Skeletal muscle tissue (tissue), 4 donors: Measurements from ENCODE around the gene AKTIP. TPM values are rescaled to one million over a fixed set of nuclear protein-coding genes. Genes with fewer than 3 reads are reported as not detected.
"Not testable (repeated sequence)": the region's sequence is repeated elsewhere in the genome, so short reads cannot be mapped to it uniquely, and the experiment has no call there.

Experiments used
- H3K27ac ChIP-seq: one replicate; pipeline ENCODE4 v1.7.0; 2013; ENCODE audit warnings: mild to moderate bottlenecking, low read depth, low read length, inconsistent platforms
- H3K27me3 ChIP-seq, 3 donors: one replicate each; pipeline ENCODE4 v1.7.0; 2013; ENCODE audit warnings: low read length in 3 of 3; ENCODE audit not compliant: control insufficient read depth in 3 of 3, insufficient read depth in 3 of 3
- H3K36me3 ChIP-seq, 3 donors: one replicate each; pipeline ENCODE4 v1.7.0; 2013; ENCODE audit warnings: low read length in 3 of 3; ENCODE audit not compliant: control insufficient read depth in 3 of 3, insufficient read depth in 3 of 3
- H3K4me1 ChIP-seq, 3 donors: one replicate each; pipeline ENCODE4 v1.7.0; 2013; ENCODE audit warnings: low read length in 3 of 3, mild to moderate bottlenecking in 3 of 3; ENCODE audit not compliant: control insufficient read depth in 3 of 3, insufficient read depth in 3 of 3
- H3K4me3 ChIP-seq, 3 donors: one replicate each; pipeline ENCODE4 v1.7.0; 2013; ENCODE audit warnings: low read length in 3 of 3
- H3K9ac ChIP-seq, 3 donors: one replicate each; pipeline ENCODE4 v1.7.0; 2013; ENCODE audit warnings: low read length in 3 of 3, mild to moderate bottlenecking in 3 of 3, moderate library complexity in 2 of 3, low read depth in 1 of 3
- H3K9me3 ChIP-seq, 3 donors: one replicate each; pipeline ENCODE4 v1.7.0; 2013; ENCODE audit warnings: low read length in 3 of 3; ENCODE audit not compliant: control insufficient read depth in 3 of 3
- total RNA-seq: library from RNA; depleted of rRNA; stranded (reverse); fragments of >200 nt; gene quantifications from one replicate; pipeline ENCODE4 v1.2.3, GENCODE V29; 2014
- donor health status: Osteomylitis.

The AKTIP gene
- total RNA-seq, 1 donor from 2014 or later: 38.6 TPM

DNA sequence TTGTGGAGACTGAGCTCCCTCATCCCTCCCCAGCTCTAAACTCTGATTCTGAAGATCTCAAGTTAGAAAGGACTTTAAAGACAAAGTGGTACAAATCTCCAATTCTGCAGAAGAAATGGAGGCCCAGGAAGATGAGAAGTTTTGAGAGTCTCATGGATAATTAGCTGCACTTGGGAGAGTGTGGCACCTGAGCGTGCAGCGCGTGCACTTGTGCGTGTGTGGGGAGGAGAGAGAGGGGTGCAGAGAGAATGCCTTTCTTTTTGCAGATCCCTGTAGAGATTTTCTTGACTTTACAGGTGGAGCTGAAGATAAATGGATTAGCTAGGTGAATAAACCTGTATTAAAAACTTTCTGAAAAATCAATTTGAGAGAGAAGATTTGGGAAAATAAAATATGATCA, 14.8 kb upstream of the AKTIP start:
- H3K4me1 ChIP-seq: peaks cover 2 to 5% (median 5%) of the 10 kb centered on the region in 3 donors
- no peaks in the 10 kb centered on the region for H3K36me3 ChIP-seq
- no peaks in the 10 kb centered on the region for H3K27me3 ChIP-seq
- H3K9me3 ChIP-seq: no peaks in the 10 kb centered on the region
- H3K9ac ChIP-seq: no peak overlapping the region
- H3K4me3 ChIP-seq: no peak overlapping the region
- peak overlapping the region; percentile 46 for H3K27ac ChIP-seq

DNA sequence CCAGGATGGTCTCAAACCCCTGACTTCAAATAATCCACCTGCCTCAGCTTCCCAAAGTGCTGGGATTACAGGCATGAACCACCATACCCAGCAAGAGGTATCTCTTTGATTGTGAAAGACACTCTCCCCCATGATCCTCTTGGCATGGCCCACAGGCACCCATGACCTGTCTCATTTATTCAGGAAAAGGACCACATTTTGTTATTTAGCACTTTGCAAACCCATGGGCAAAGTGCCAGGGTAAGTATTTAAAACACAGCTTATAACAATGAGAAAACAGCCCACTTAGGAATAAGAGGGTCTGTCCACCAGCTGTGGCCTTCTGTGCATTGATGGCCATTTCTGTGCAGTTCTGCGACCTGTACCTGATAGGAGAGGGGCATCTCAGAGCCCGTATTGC, 12.8 kb upstream of the AKTIP start:
- no peaks in the 10 kb centered on the region for H3K27me3 ChIP-seq
- no peak overlapping the region for H3K4me3 ChIP-seq
- H3K36me3 ChIP-seq: no peaks in the 10 kb centered on the region
- peak overlapping the region; percentile 30 for H3K27ac ChIP-seq
- no peaks in the 10 kb centered on the region for H3K9me3 ChIP-seq
- peaks cover 5 to 8% (median 7%) of the 10 kb centered on the region in 3 donors for H3K4me1 ChIP-seq
- H3K9ac ChIP-seq: no peak overlapping the region

GRCh38 chr16:53515259-53515658, 12.2 kb upstream of the AKTIP start:
- H3K9me3 ChIP-seq: no peaks in the 10 kb centered on the region
- H3K27ac ChIP-seq: peak overlapping the region; percentile 30
- no peaks in the 10 kb centered on the region for H3K36me3 ChIP-seq
- H3K4me1 ChIP-seq: peaks cover 7 to 12% (median 9%) of the 10 kb centered on the region in 3 donors
- no peaks in the 10 kb centered on the region for H3K27me3 ChIP-seq
- no peak overlapping the region for H3K4me3 ChIP-seq
- H3K9ac ChIP-seq: no peak overlapping the region

DNA sequence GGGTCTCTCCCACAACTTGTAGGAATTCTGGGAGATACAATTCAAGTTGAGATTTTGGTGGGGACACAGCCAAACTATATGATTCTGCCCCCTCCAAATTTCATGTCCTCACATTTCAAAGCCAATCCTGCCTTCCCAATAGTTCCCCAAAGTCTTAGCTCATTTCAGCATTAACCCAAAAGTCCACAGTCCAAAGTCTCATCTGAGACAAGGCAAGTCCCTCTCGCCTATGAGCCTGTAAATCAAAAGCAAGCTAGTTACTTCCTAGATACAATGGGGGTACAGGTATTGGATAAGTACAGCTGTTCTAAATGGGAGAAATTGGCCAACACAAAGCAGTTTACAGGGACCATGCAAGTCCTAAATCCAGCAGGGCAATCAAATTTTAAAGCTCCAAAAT, 9.8 kb upstream of the AKTIP start:
- H3K4me3 ChIP-seq, H3K9me3 ChIP-seq, H3K9ac ChIP-seq, H3K36me3 ChIP-seq, H3K27ac ChIP-seq, H3K27me3 ChIP-seq: not testable (repeated sequence)
- H3K4me1 ChIP-seq: peaks cover 8 to 18% (median 11%) of the 10 kb centered on the region in 3 donors

GRCh38 chr16:53511403-53512280, 8.6 kb upstream of the AKTIP start:
- no peak overlapping the region for H3K9ac ChIP-seq
- no peaks in the 10 kb centered on the region for H3K9me3 ChIP-seq
- H3K4me1 ChIP-seq: peaks cover 8 to 18% (median 11%) of the 10 kb centered on the region in 3 donors
- no peaks in the 10 kb centered on the region for H3K36me3 ChIP-seq
- H3K27ac ChIP-seq: peak overlapping the region; percentile 46
- no peak overlapping the region for H3K4me3 ChIP-seq
- no peaks in the 10 kb centered on the region for H3K27me3 ChIP-seq

DNA sequence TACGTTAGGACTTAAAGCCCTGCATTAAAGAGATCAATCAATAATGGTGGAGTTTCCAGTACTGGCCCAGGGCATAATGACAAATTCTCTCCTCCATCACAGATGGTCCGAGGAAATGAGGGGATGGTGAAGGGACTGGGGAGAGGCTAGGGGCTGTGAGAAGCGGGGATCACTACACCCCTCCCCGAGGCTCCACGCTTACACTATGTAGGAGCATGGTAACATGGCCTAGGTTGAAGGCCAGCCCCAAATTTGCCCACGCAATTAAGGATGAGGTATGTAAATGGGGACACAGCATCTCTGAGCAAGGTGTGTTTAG, 8.0 kb upstream of the AKTIP start:
- no peak overlapping the region for H3K4me3 ChIP-seq
- H3K36me3 ChIP-seq: no peaks in the 10 kb centered on the region
- no peaks in the 10 kb centered on the region for H3K27me3 ChIP-seq
- H3K4me1 ChIP-seq: peaks cover 8 to 17% (median 11%) of the 10 kb centered on the region in 3 donors
- peak overlapping the region in 1 of 3 donors; percentile 12 for H3K9ac ChIP-seq
- H3K9me3 ChIP-seq: no peaks in the 10 kb centered on the region
- peak overlapping the region; percentile 46 for H3K27ac ChIP-seq

DNA sequence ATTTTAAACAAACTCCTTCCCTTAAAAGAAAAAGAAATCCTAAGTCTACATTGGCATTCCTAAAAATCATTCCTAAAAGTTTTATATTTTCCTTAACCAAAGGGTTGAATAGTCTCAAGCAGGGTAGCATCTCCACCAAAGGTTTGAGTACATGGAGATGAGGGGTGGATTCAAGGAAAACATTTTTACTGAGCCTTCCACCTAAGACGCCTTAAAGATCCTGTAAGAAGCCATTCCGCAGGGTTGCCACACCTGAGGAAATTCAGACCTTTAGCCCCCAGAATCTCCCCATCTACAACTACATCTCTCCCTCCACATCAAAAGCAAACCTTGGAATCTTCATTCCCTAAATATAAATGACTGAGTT, 7.7 kb upstream of the AKTIP start:
- no peaks in the 10 kb centered on the region for H3K36me3 ChIP-seq
- peak overlapping the region in 1 of 3 donors; percentile 12 for H3K9ac ChIP-seq
- peaks cover 8 to 15% (median 11%) of the 10 kb centered on the region in 3 donors for H3K4me1 ChIP-seq
- no peaks in the 10 kb centered on the region for H3K27me3 ChIP-seq
- peak overlapping the region; percentile 46 for H3K27ac ChIP-seq
- H3K4me3 ChIP-seq: no peak overlapping the region
- H3K9me3 ChIP-seq: no peaks in the 10 kb centered on the region

DNA sequence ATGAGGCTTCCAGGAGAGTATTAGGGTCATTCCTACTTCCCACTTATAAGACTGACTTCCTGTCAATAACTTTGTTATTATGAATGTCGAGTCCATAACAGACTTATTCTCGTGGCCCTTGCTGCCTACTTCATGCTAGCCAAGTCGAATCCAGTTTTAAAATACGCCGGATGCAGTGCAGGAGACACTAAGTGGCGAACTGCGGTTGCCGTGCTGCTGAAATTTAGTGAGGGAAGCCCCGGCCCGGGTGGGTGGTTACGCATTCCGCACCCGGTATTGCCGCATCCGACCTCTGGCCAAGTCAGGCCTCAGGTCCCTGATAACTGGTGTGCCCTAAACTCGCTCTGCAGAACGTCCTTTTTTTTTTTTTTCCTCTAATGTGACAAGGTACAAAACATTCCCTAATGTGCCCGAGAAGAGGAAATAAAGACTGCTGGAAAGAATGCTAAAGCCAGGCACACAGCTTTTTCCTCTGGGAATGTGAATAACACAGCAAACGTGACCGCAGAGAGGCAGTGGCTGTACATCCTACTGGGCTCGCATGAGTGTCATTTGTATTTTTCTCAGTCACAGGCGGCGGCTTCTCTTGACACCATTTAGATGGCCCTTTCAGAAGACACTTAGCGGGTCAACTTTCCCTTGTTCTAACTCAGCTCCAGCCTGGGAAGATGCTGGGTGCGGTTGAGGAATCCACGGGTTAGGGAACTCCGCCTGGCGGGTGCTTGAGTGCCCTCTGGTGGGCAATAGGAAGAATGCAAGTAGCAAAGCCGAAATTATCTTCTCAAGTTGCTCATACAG, 7.1 kb upstream of the AKTIP start:
- Histone ChIP-seq H3K27me3 (no peaks in the 10 kb centered on the region), H3K27ac (peak overlapping the region; percentile 46), H3K36me3 (no peaks in the 10 kb centered on the region), H3K9me3 (no peaks in the 10 kb centered on the region), H3K9ac (peak overlapping the region in 2 of 3 donors; percentile 2 to 60), H3K4me1 (peaks cover 12 to 16% (median 12%) of the 10 kb centered on the region in 3 donors), H3K4me3 (peak overlapping the region; percentile 11 to 64 (median 38))

GRCh38 chr16:53507464-53508179, 4.6 kb upstream of the AKTIP start:
- Histone ChIP-seq H3K36me3 (no peaks in the 10 kb centered on the region), H3K27ac (no peak overlapping the region), H3K9ac (no peak overlapping the region), H3K4me1 (peaks cover 22 to 28% (median 24%) of the 10 kb centered on the region in 3 donors), H3K4me3 (no peak overlapping the region), H3K27me3 (no peaks in the 10 kb centered on the region), H3K9me3 (no peaks in the 10 kb centered on the region)
